ENCODE results near the gene HAND1. TPM values are rescaled to one million over a fixed set of nuclear protein-coding genes. Genes with fewer than 3 reads are reported as not detected.

HAND1 gene
- total RNA-seq, 2 experiments from 2014 or later: not detected

GRCh38 chr5:154470137-154470536 is 7.9 kb downstream of the HAND1 start:
- H3K27ac Mint-ChIP-seq: no peak overlapping the region
- DNase-seq: no peak
- ATAC-seq (ENCODE audit: low read depth): no peak
- no peaks in the 10 kb centered on the region for H3K36me3 Mint-ChIP-seq
- no peaks in the 10 kb centered on the region for H3K9me3 Mint-ChIP-seq
- no peak overlapping the region for H3K4me3 Mint-ChIP-seq
- peaks cover 64% of the 10 kb centered on the region for H3K27me3 Mint-ChIP-seq
- H3K4me1 Mint-ChIP-seq: peaks cover 24% of the 10 kb centered on the region
- POLR2A ChIA-PET: no interaction called here

- H3K4me1 Mint-ChIP-seq: peaks cover 9% of the 10 kb centered on the region
- peaks cover 41% of the 10 kb centered on the region for H3K27me3 Mint-ChIP-seq
Measured at GRCh38 chr5:154467655-154468354, 10.2 kb downstream of the HAND1 start.

GRCh38 chr5:154466671-154467070 is 11.4 kb downstream of the HAND1 start:
- ATAC-seq (ENCODE audit: low read depth): no peak

More at GRCh38 chr5:154467655-154468354, 10.2 kb downstream of the HAND1 start:
- Mint-ChIP-seq H3K4me3 (no peak overlapping the region), H3K9me3 (no peaks in the 10 kb centered on the region), H3K27ac (no peak overlapping the region), H3K36me3 (no peaks in the 10 kb centered on the region)
- POLR2A ChIA-PET: no interaction called here
- peak; percentile 91 for ATAC-seq (ENCODE audit: low read depth)
- peak; percentile 83 for DNase-seq

GRCh38 chr5:154466147-154466546 is 11.9 kb downstream of the HAND1 start:
- H3K27ac Mint-ChIP-seq: no peak overlapping the region
- no peak for ATAC-seq (ENCODE audit: low read depth)
- no peak overlapping the region for H3K4me3 Mint-ChIP-seq
- no peaks in the 10 kb centered on the region for H3K9me3 Mint-ChIP-seq
- H3K4me1 Mint-ChIP-seq: peaks cover 5% of the 10 kb centered on the region
- peaks cover 24% of the 10 kb centered on the region for H3K27me3 Mint-ChIP-seq
- no peak for DNase-seq
- POLR2A ChIA-PET: no interaction called here
- H3K36me3 Mint-ChIP-seq: no peaks in the 10 kb centered on the region

More at GRCh38 chr5:154466671-154467070, 11.4 kb downstream of the HAND1 start:
- peaks cover 30% of the 10 kb centered on the region for H3K27me3 Mint-ChIP-seq
- H3K36me3 Mint-ChIP-seq: no peaks in the 10 kb centered on the region
- no peak overlapping the region for H3K27ac Mint-ChIP-seq
- no peak for DNase-seq
- POLR2A ChIA-PET: no interaction called here
- no peak overlapping the region for H3K4me3 Mint-ChIP-seq
- H3K4me1 Mint-ChIP-seq: peaks cover 9% of the 10 kb centered on the region
- no peaks in the 10 kb centered on the region for H3K9me3 Mint-ChIP-seq

- no peak overlapping the region for H3K27ac Mint-ChIP-seq
- no peak for ATAC-seq (ENCODE audit: low read depth)
- POLR2A ChIA-PET: no interaction called here
Measured at GRCh38 chr5:154465169-154465568, 12.9 kb downstream of the HAND1 start.

GRCh38 chr5:154464438-154464837 is 13.6 kb downstream of the HAND1 start:
- no peak overlapping the region for H3K27ac Mint-ChIP-seq
- DNase-seq: no peak
- peaks cover 11% of the 10 kb centered on the region for H3K27me3 Mint-ChIP-seq
- peaks cover 3% of the 10 kb centered on the region for H3K4me1 Mint-ChIP-seq
- POLR2A ChIA-PET: no interaction called here
- H3K4me3 Mint-ChIP-seq: no peak overlapping the region
- H3K9me3 Mint-ChIP-seq: no peaks in the 10 kb centered on the region
- no peak for ATAC-seq (ENCODE audit: low read depth)
- no peaks in the 10 kb centered on the region for H3K36me3 Mint-ChIP-seq

More at GRCh38 chr5:154465169-154465568, 12.9 kb downstream of the HAND1 start:
- Mint-ChIP-seq H3K4me1 (peaks cover 3% of the 10 kb centered on the region), H3K27me3 (peaks cover 15% of the 10 kb centered on the region), H3K36me3 (no peaks in the 10 kb centered on the region), H3K9me3 (no peaks in the 10 kb centered on the region), H3K4me3 (no peak overlapping the region)
- no peak for DNase-seq

- H3K27ac Mint-ChIP-seq: no peak overlapping the region
- POLR2A ChIA-PET: interaction anchor here (0.7 to 1.1 kb wide), 2 partner anchors 15 to 481 kb away, joined by 4 to 6 read pairs; partner anchors contain the start of gene SAP30L
- no peak for DNase-seq
- H3K4me1 Mint-ChIP-seq: no peaks in the 10 kb centered on the region
- H3K9me3 Mint-ChIP-seq: no peaks in the 10 kb centered on the region
- H3K27me3 Mint-ChIP-seq: peaks cover 2% of the 10 kb centered on the region
- H3K36me3 Mint-ChIP-seq: peaks cover 5% of the 10 kb centered on the region
- no peak for ATAC-seq (ENCODE audit: low read depth)
- H3K4me3 Mint-ChIP-seq: no peak overlapping the region
Measured at GRCh38 chr5:154461531-154461930, 16.5 kb downstream of the HAND1 start.

- DNase-seq (no peak), ATAC-seq (ENCODE audit: low read depth) (no peak)
- no peak overlapping the region for H3K4me3 Mint-ChIP-seq
- no peak overlapping the region for H3K27ac Mint-ChIP-seq
- H3K36me3 Mint-ChIP-seq: peaks cover 8% of the 10 kb centered on the region
- no peaks in the 10 kb centered on the region for H3K4me1 Mint-ChIP-seq
- no peaks in the 10 kb centered on the region for H3K27me3 Mint-ChIP-seq
- no peaks in the 10 kb centered on the region for H3K9me3 Mint-ChIP-seq
- POLR2A ChIA-PET: no interaction called here
Measured at GRCh38 chr5:154460172-154460571, 17.9 kb downstream of the HAND1 start.

- Mint-ChIP-seq H3K27ac (no peak overlapping the region), H3K36me3 (peaks cover 11% of the 10 kb centered on the region), H3K4me3 (no peak overlapping the region), H3K9me3 (no peaks in the 10 kb centered on the region), H3K4me1 (no peaks in the 10 kb centered on the region), H3K27me3 (no peaks in the 10 kb centered on the region)
- DNase-seq: no peak
- ATAC-seq (ENCODE audit: low read depth): no peak
- POLR2A ChIA-PET: no interaction called here
Measured at GRCh38 chr5:154459015-154459414, 19.0 kb downstream of the HAND1 start.

- no peaks in the 10 kb centered on the region for H3K4me1 Mint-ChIP-seq
- H3K9me3 Mint-ChIP-seq: no peaks in the 10 kb centered on the region
- no peak for DNase-seq
- ATAC-seq (ENCODE audit: low read depth): no peak
- no peak overlapping the region for H3K4me3 Mint-ChIP-seq
- H3K36me3 Mint-ChIP-seq: peaks cover 20% of the 10 kb centered on the region
- POLR2A ChIA-PET: no interaction called here
- H3K27me3 Mint-ChIP-seq: no peaks in the 10 kb centered on the region
- no peak overlapping the region for H3K27ac Mint-ChIP-seq
Measured at GRCh38 chr5:154456540-154456939, 21.5 kb downstream of the HAND1 start.

- Mint-ChIP-seq H3K27ac (no peak overlapping the region), H3K36me3 (peaks cover 24% of the 10 kb centered on the region), H3K4me1 (peaks cover under 1% of the 10 kb centered on the region), H3K27me3 (no peaks in the 10 kb centered on the region), H3K9me3 (no peaks in the 10 kb centered on the region), H3K4me3 (no peak overlapping the region)
- ATAC-seq (ENCODE audit: low read depth) (no peak), DNase-seq (no peak)
- POLR2A ChIA-PET: no interaction called here
Measured at GRCh38 chr5:154455585-154455984, 22.4 kb downstream of the HAND1 start.

- H3K36me3 Mint-ChIP-seq: peaks cover 27% of the 10 kb centered on the region
- H3K4me3 Mint-ChIP-seq: no peak overlapping the region
- POLR2A ChIA-PET: no interaction called here
- H3K27me3 Mint-ChIP-seq: no peaks in the 10 kb centered on the region
- H3K9me3 Mint-ChIP-seq: no peaks in the 10 kb centered on the region
- ATAC-seq (ENCODE audit: low read depth) (no peak), DNase-seq (no peak)
- H3K4me1 Mint-ChIP-seq: peaks cover 24% of the 10 kb centered on the region
- no peak overlapping the region for H3K27ac Mint-ChIP-seq
Measured at GRCh38 chr5:154451957-154452356, 26.1 kb downstream of the HAND1 start.

GRCh38 chr5:154449786-154450185 is 28.2 kb downstream of the HAND1 start:
- H3K4me1 Mint-ChIP-seq: peaks cover 26% of the 10 kb centered on the region
- H3K27ac Mint-ChIP-seq: no peak overlapping the region
- no peaks in the 10 kb centered on the region for H3K9me3 Mint-ChIP-seq
- POLR2A ChIA-PET: interaction anchor here (1.1 to 1.3 kb wide), 2 partner anchors 18 to 412 kb away, joined by 3 read pairs; no protein-coding TSS in a partner anchor
- peaks cover 28% of the 10 kb centered on the region for H3K36me3 Mint-ChIP-seq
- no peak overlapping the region for H3K4me3 Mint-ChIP-seq
- H3K27me3 Mint-ChIP-seq: no peaks in the 10 kb centered on the region
- no peak for DNase-seq
- no peak for ATAC-seq (ENCODE audit: low read depth)

GRCh38 chr5:154447089-154447725 is 30.8 kb downstream of the HAND1 start:
- Mint-ChIP-seq H3K4me3 (peak overlapping the region; percentile 93), H3K27ac (peak overlapping the region; percentile 70), H3K4me1 (peaks cover 35% of the 10 kb centered on the region), H3K9me3 (no peaks in the 10 kb centered on the region), H3K36me3 (peaks cover 23% of the 10 kb centered on the region), H3K27me3 (no peaks in the 10 kb centered on the region)
- no peak for DNase-seq
- no peak for ATAC-seq (ENCODE audit: low read depth)
- POLR2A ChIA-PET: interaction anchor here (0.6 to 1.9 kb wide), 2 partner anchors 22 to 258 kb away, joined by 3 to 4 read pairs; no protein-coding TSS in a partner anchor

Data from activated naive CD8-positive, alpha-beta T cell treated with anti-CD3 and anti-CD28 coated beads, Interleukin-2, amount 10 ng/mL, durations not matched to agents 7 days and 5 days (primary cell).